ENCODE measurements around the gene TPK1.

- TF ChIP-seq POLR2A (IDR thresholded peaks at IDR 0.05) (no peak), POLR2AphosphoS5 (IDR thresholded peaks at IDR 0.05) (no peak)
These were observed 419.5 kb downstream of the TPK1 start for GRCh38 chr7:144416341-144416740.

All from upper lobe of left lung (tissue), 4 donors.